K562 (cell line): ENCODE data around the gene VWA8. TPM values are rescaled to one million over a fixed set of nuclear protein-coding genes. Genes with fewer than 3 reads are reported as not detected.
A peak's percentile ranks its signal among the peaks of the same experiment; 100 is the strongest.

Experiments
- ATAC-seq: fragments of 200-7000 bp; cut with Tn5 transposase; 3 replicates; pipeline ENCODE4 v1.9.1; 2020; ENCODE audit warnings: moderate library complexity
- BruUV-seq: library from RNA; stranded (reverse); fragments of 400-500 nt; replicated peaks from 2 replicates; lab custom pipeline; 2021; lab: Mats Ljungman, UMichigan
- CTCF ChIA-PET: fragments of 300-600 bp; formaldehyde crosslinking; extraction: SDS; loops from one replicate; lab custom pipeline; 2021; ENCODE audit warnings: low intra/inter-chr PET ratio; lab: Yijun Ruan, JAX
- POLR2A ChIA-PET: fragments of 300-600, 350-650 bp; sonication (Branson Sonifier 250); formaldehyde crosslinking; extraction: SDS; loops from one replicate; lab custom pipeline; 2021; ENCODE audit warnings: antibody characterized with exemption, inconsistent platforms; lab: Yijun Ruan, JAX
- DNase-seq, 4 experiments: peaks; one replicate each; pipeline versions ENCODE4 v3.0.0 to v3.0.0-alpha.2; 2011 to 2018; ENCODE audit warnings: low spot score in 3 of 4, mixed read lengths in 3 of 4; ENCODE audit errors: extremely low read depth in 1 of 4
- FAIRE-seq: peaks from 2 replicates; lab custom pipeline; 2011; peaks lifted over from hg19 to GRCh38; lab: Jason Lieb, UNC
- H2AFZ ChIP-seq: 2 replicates; pipeline ENCODE4 v1.6.0; 2011; ENCODE audit warnings: low read depth, low read length, control low read depth, inconsistent platforms
- H3K27ac ChIP-seq: fragments of 200-600 bp; 3 replicates; pipeline ENCODE4 v1.8.0; 2011; ENCODE audit warnings: low read depth, mild to moderate bottlenecking, control low read depth, inconsistent platforms, low read length, moderate library complexity, mixed read lengths; ENCODE audit errors: extremely low read depth
- H3K27me3 ChIP-seq, 2 experiments: fragments of 300-600 bp in 1 of 2; 2 replicates in 1 of 2; 3 replicates in 1 of 2; pipeline versions ENCODE4 v1.6.0 to v1.8.0; 2011; ENCODE audit warnings: inconsistent platforms in 2 of 2, low read length in 2 of 2, mild to moderate bottlenecking in 1 of 2, mixed read lengths in 1 of 2, moderate library complexity in 1 of 2; ENCODE audit not compliant: control insufficient read depth in 2 of 2, insufficient read depth in 2 of 2
- H3K36me3 ChIP-seq: fragments of 300-600 bp; 3 replicates; pipeline ENCODE4 v1.8.0; 2011; ENCODE audit warnings: mild to moderate bottlenecking, low read length, inconsistent platforms; ENCODE audit not compliant: control insufficient read depth, insufficient read depth
- H3K4me1 ChIP-seq, 2 experiments: fragments of 200-600 bp in 1 of 2; replicated peaks in 1 of 2; 2 replicates in 1 of 2; 3 replicates in 1 of 2; pipeline versions ENCODE4 v1.5.1 to v1.8.0; 2011; ENCODE audit warnings: inconsistent platforms in 2 of 2, low read length in 2 of 2, mild to moderate bottlenecking in 1 of 2, mixed read lengths in 1 of 2, moderate library complexity in 1 of 2; ENCODE audit not compliant: control insufficient read depth in 2 of 2, insufficient read depth in 2 of 2
- H3K4me2 ChIP-seq: 2 replicates; pipeline ENCODE4 v1.6.1; 2011; ENCODE audit warnings: low read length, control low read depth, inconsistent platforms, mixed read lengths; ENCODE audit not compliant: insufficient read depth
- H3K4me3 ChIP-seq: fragments of 200-600 bp; sonication (generic), shearing (Covaris generic); 2 replicates; pipeline ENCODE4 v1.5.1; 2016; ENCODE audit warnings: control low read depth, inconsistent platforms
- H3K79me2 ChIP-seq: fragments of 200-600 bp; 3 replicates; pipeline ENCODE4 v1.8.0; 2011; ENCODE audit warnings: low read length, inconsistent platforms; ENCODE audit not compliant: control insufficient read depth, insufficient read depth
- H3K9ac ChIP-seq, 2 experiments: 2 replicates each; pipeline versions ENCODE4 v1.6.0 to v1.6.1; 2011; ENCODE audit warnings: low read depth in 2 of 2, low read length in 2 of 2, control low read depth in 1 of 2, inconsistent platforms in 1 of 2, mild to moderate bottlenecking in 1 of 2, mixed read lengths in 1 of 2; ENCODE audit not compliant: insufficient read depth in 1 of 2
- H3K9me1 ChIP-seq: one replicate; pipeline ENCODE4 v1.6.0; 2011; ENCODE audit warnings: inconsistent platforms, mild to moderate bottlenecking, low read length, moderate library complexity; ENCODE audit not compliant: control insufficient read depth, insufficient read depth
- H3K9me3 ChIP-seq: replicated peaks from 2 replicates; pipeline ENCODE4 v1.5.1; 2011; ENCODE audit warnings: low read depth, low read length, inconsistent platforms; ENCODE audit not compliant: control insufficient read depth, insufficient read depth
- H4K20me1 ChIP-seq: replicated peaks from 2 replicates; pipeline ENCODE4 v1.6.1; 2011; ENCODE audit warnings: low read length, inconsistent platforms, mixed read lengths; ENCODE audit not compliant: control insufficient read depth, insufficient read depth
- AFF1 ChIP-seq, 2 experiments: fragments of 450-650 bp; IDR thresholded peaks; 2 replicates each; pipeline ENCODE4 v1.6.1; 2018; ENCODE audit warnings: mild to moderate bottlenecking in 2 of 2, low read depth in 1 of 2; ENCODE audit not compliant: partially characterized antibody in 2 of 2
- BCOR ChIP-seq: fragments of 450-650 bp; IDR thresholded peaks from 2 replicates; pipeline ENCODE4 v1.6.1; 2016
- CHCHD3 ChIP-seq: fragments of 250-450 bp; sonication (Bioruptor Pico); IDR thresholded peaks from 2 replicates; pipeline ENCODE4 v2.1.2; 2022; ENCODE audit warnings: mild to moderate bottlenecking
- ESRRA ChIP-seq: fragments of 450-650 bp; IDR thresholded peaks from 2 replicates; pipeline ENCODE4 v1.6.1; 2014; ENCODE audit warnings: low read depth, mild to moderate bottlenecking, moderate library complexity, borderline replicate concordance
- FUS ChIP-seq: fragments of 200-400 bp; formaldehyde crosslinking; optimal IDR thresholded peaks from 2 replicates; pipeline ENCODE3; 2017; ENCODE audit warnings: low read depth, low read length
- GATA2 ChIP-seq: sonication (generic); formaldehyde crosslinking; IDR thresholded peaks from 2 replicates; pipeline ENCODE4 v1.4.0; 2020; ENCODE audit warnings: mild to moderate bottlenecking, missing genetic modification reagents
- RBM25 ChIP-seq: fragments of 200-400 bp; formaldehyde crosslinking; IDR thresholded peaks from 2 replicates; pipeline ENCODE4 v1.6.1; 2018; ENCODE audit warnings: low read length, low read depth, moderate library complexity; ENCODE audit not compliant: severe bottlenecking
- TFAP4 ChIP-seq: sonication (generic); formaldehyde crosslinking; IDR thresholded peaks from 2 replicates; pipeline ENCODE4 v1.8.0; 2022; ENCODE audit warnings: missing genetic modification reagents, mild to moderate bottlenecking, moderate library complexity, borderline replicate concordance
- WGBS: fragments of 100-300 bp; shearing (Covaris generic); methylation state at CpG from one replicate; pipeline ENCODE4 v1.1.6; 2016; ENCODE audit warnings: low coverage, mixed read lengths; ENCODE audit not compliant: insufficient coverage; ENCODE audit errors: missing lambda C conversion rate; 5-methylcytosine and 5-hydroxymethylcytosine counted together
- in situ Hi-C: fragments of 300-500 bp; cut with MboI; formaldehyde crosslinking; loops from 4 replicates; pipeline ENCODE4 v1.15.0; 2018; ENCODE audit warnings: inconsistent platforms, mixed read lengths
- intact Hi-C: fragments of 100-400 bp; cut with micrococcal nuclease; formaldehyde crosslinking; loops from 2 replicates; pipeline ENCODE4 v1.14.2; 2022
- polyA plus RNA-seq, 8 experiments: library from polyadenylated mRNA; depleted of rRNA in 4 of 8; stranded (reverse) in 5 of 8; unstranded in 3 of 8; fragments of >200 nt; fragmentation: Nextera tagmentation in 2 of 8; fragmentation: Illumina TruSeq in 1 of 8; extraction: Ambion mirVana in 2 of 8; extraction: Trizol in 1 of 8; gene quantifications; 2 replicates each; pipeline versions ENCODE4 v1.2.1 to v1.2.3, GENCODE V29; 2011 to 2014; ENCODE audit warnings: inconsistent platforms in 1 of 8, missing spikeins in 1 of 8
- total RNA-seq, 7 experiments: library from RNA; depleted of rRNA in 6 of 7; stranded (reverse); fragments of >200 nt in 6 of 7; fragmentation: Illumina TruSeq in 2 of 7; extraction: Trizol in 2 of 7; gene quantifications; 2 replicates each; pipeline versions ENCODE4 v1.2.1 to v1.2.3, GENCODE V29; 2011 to 2021; ENCODE audit warnings: low replicate concordance in 1 of 7

VWA8 gene
- total and polyA plus RNA-seq, 9 of the 15 experiments (the other 6 are each of a cell fraction or from before 2014, with no cell fraction given) = 2.1 to 18.5 (median 13.3) TPM

- intact Hi-C loops (no loop called here), in situ Hi-C loops (no loop called here)
- ATAC-seq (no peak), DNase-seq (no peak), FAIRE-seq (no peak)
- no peaks in the 10 kb centered on the region for H3K9me3 ChIP-seq
- 94% methylated on average over 3 of the region's 3 CpGs for WGBS
- no peaks in the 10 kb centered on the region for H3K4me1 ChIP-seq
- H3K27ac ChIP-seq = no peak overlapping the region
- CTCF ChIA-PET = no interaction called here
- no peak overlapping the region for H3K4me3 ChIP-seq
- H3K27me3 ChIP-seq = no peaks in the 10 kb centered on the region
- POLR2A ChIA-PET = no interaction called here
- no peaks in the 10 kb centered on the region for H4K20me1 ChIP-seq
- peak; percentile 89 for TF ChIP-seq RBM25
- TF ChIP-seq GATA2 (CRISPR knock-in tag) = no peak
- peak; percentile 45; the same call in 1 of the 2 replicates for TF ChIP-seq BCOR
- TF ChIP-seq AFF1 (IDR thresholded peaks at IDR 0.05; ENCODE audit: low read depth in 1 of 2, partially characterized antibody in 2 of 2) = no peak
- TF ChIP-seq CHCHD3 (CRISPR knock-in tag) = no peak
- no peak for TF ChIP-seq ESRRA
- TF ChIP-seq FUS = no peak
- TF ChIP-seq TFAP4 (CRISPR knock-in tag) = no peak
- no TSS peak for BruUV-seq
- no peaks in the 10 kb centered on the region for H3K9me1 ChIP-seq
- H3K36me3 ChIP-seq = peaks cover 42% of the 10 kb centered on the region; the same call in 2 of the 3 replicates
- H3K4me2 ChIP-seq = no peak overlapping the region
- H3K79me2 ChIP-seq = no peaks in the 10 kb centered on the region
- H3K9ac ChIP-seq = no peak overlapping the region
- H2AFZ ChIP-seq = no peak overlapping the region
These were observed 144.9 kb downstream of the VWA8 start for GRCh38 chr13:41816057-41816456.
